MCF 10A (cell line): ENCODE results near the gene CALHM5. TPM values are rescaled to one million over a fixed set of nuclear protein-coding genes. Genes with fewer than 3 reads are reported as not detected.

Source experiments
- BruUV-seq: library from RNA; stranded (reverse); fragments of 400-500 nt; replicated peaks from 2 replicates; lab custom pipeline; 2021; lab: Mats Ljungman, UMichigan
- CTCF ChIA-PET: fragments of 300-600 bp; sonication (Branson Sonifier 250); formaldehyde crosslinking; extraction: SDS; loops from one replicate; lab custom pipeline; 2021; ENCODE audit warnings: antibody characterized with exemption, inconsistent platforms; lab: Yijun Ruan, JAX
- POLR2A ChIA-PET: fragments of 300-600, 350-650 bp; sonication (Branson Sonifier 250); formaldehyde crosslinking; extraction: SDS; loops from one replicate; lab custom pipeline; 2020; ENCODE audit warnings: antibody characterized with exemption, inconsistent platforms; lab: Yijun Ruan, JAX
- DNase-seq: peaks from one replicate; pipeline ENCODE4 v3.0.0-alpha.2; 2018; ENCODE audit not compliant: unreplicated experiment
- H3K27ac Mint-ChIP-seq: one replicate; pipeline ENCODE4 v1.8.0; 2022; ENCODE audit warnings: mild to moderate bottlenecking, low read depth, mixed read lengths; ENCODE audit not compliant: unreplicated experiment
- H3K27me3 Mint-ChIP-seq: one replicate; pipeline ENCODE4 v1.8.0; 2022; ENCODE audit warnings: mixed read lengths; ENCODE audit not compliant: insufficient read depth, unreplicated experiment
- H3K36me3 Mint-ChIP-seq: one replicate; pipeline ENCODE4 v1.8.0; 2022; ENCODE audit warnings: mild to moderate bottlenecking, moderate library complexity, mixed read lengths; ENCODE audit not compliant: insufficient read depth, unreplicated experiment
- H3K4me1 Mint-ChIP-seq: one replicate; pipeline ENCODE4 v1.8.0; 2022; ENCODE audit warnings: mixed read lengths; ENCODE audit not compliant: insufficient read depth, unreplicated experiment
- H3K4me3 Mint-ChIP-seq: one replicate; pipeline ENCODE4 v1.8.0; 2022; ENCODE audit warnings: mild to moderate bottlenecking, moderate library complexity, mixed read lengths; ENCODE audit not compliant: unreplicated experiment
- H3K9me3 Mint-ChIP-seq: one replicate; pipeline ENCODE4 v1.8.0; 2022; ENCODE audit warnings: mixed read lengths; ENCODE audit not compliant: unreplicated experiment
- CTCF ChIP-seq: fragments of 200-600 bp; IDR thresholded peaks from one replicate; pipeline ENCODE4 v1.8.0; 2022; ENCODE audit warnings: antibody characterized with exemption, mild to moderate bottlenecking; ENCODE audit not compliant: unreplicated experiment
- intact Hi-C: fragments of 100-400 bp; cut with micrococcal nuclease; formaldehyde crosslinking; loops from 2 replicates; pipeline ENCODE4 v1.14.1; 2022
- total RNA-seq: library from RNA; stranded (reverse); gene quantifications from 2 replicates; pipeline ENCODE4 v1.2.3, GENCODE V29; 2022

CALHM5 gene
- total RNA-seq, 1 experiment from 2014 or later: not detected

- H3K9me3 Mint-ChIP-seq: no peaks in the 10 kb centered on the region
- BruUV-seq: no TSS peak
- ChIA-PET CTCF (interaction anchor here (0.5 to 3.6 kb wide), 13 partner anchors 15 to 226 kb away, joined by 3 to 24 read pairs (median 4); partner anchors contain the start of gene RWDD1), POLR2A (interaction anchor here (0.6 to 2.3 kb wide), 5 partner anchors 64 to 234 kb away, joined by 3 to 14 read pairs (median 3); partner anchors contain the start of gene TSPYL1)
- no peaks in the 10 kb centered on the region for H3K36me3 Mint-ChIP-seq
- no peak for DNase-seq
- intact Hi-C loops: loop anchor here (5.0 kb wide), 1 partner anchor 226 kb away; no protein-coding TSS in a partner anchor
- H3K27ac Mint-ChIP-seq: no peak overlapping the region
- H3K27me3 Mint-ChIP-seq: no peaks in the 10 kb centered on the region
- no peak for TF ChIP-seq CTCF
- H3K4me3 Mint-ChIP-seq: no peak overlapping the region
- peaks cover 6% of the 10 kb centered on the region for H3K4me1 Mint-ChIP-seq
Measured at GRCh38 chr6:116513224-116513875, 1.9 kb downstream of the CALHM5 start.

- peaks cover 6% of the 10 kb centered on the region for H3K4me1 Mint-ChIP-seq
- H3K4me3 Mint-ChIP-seq: no peak overlapping the region
- no peak overlapping the region for H3K27ac Mint-ChIP-seq
- no peak for TF ChIP-seq CTCF
- BruUV-seq: no TSS peak
- intact Hi-C loops: loop anchor here (5.0 kb wide), 1 partner anchor 227 kb away; no protein-coding TSS in a partner anchor
- no peak for DNase-seq
- H3K27me3 Mint-ChIP-seq: no peaks in the 10 kb centered on the region
- POLR2A ChIA-PET: interaction anchor here (1.0 to 2.3 kb wide), 4 partner anchors 34 to 235 kb away, joined by 3 to 14 read pairs (median 4); partner anchors contain the start of gene TSPYL1
- CTCF ChIA-PET: interaction anchor here (0.5 to 3.6 kb wide), 12 partner anchors 15 to 245 kb away, joined by 3 to 24 read pairs (median 4); partner anchors contain the start of gene RWDD1
- H3K36me3 Mint-ChIP-seq: no peaks in the 10 kb centered on the region
- no peaks in the 10 kb centered on the region for H3K9me3 Mint-ChIP-seq
Measured at GRCh38 chr6:116514111-116514510, 2.7 kb downstream of the CALHM5 start.

GRCh38 chr6:116515141-116515540 is 3.7 kb downstream of the CALHM5 start:
- DNase-seq: no peak
- intact Hi-C loops: no loop called here
- Mint-ChIP-seq H3K4me1 (peaks cover 6% of the 10 kb centered on the region), H3K27me3 (no peaks in the 10 kb centered on the region), H3K4me3 (no peak overlapping the region), H3K27ac (no peak overlapping the region), H3K9me3 (no peaks in the 10 kb centered on the region), H3K36me3 (no peaks in the 10 kb centered on the region)
- TF ChIP-seq CTCF: no peak
- BruUV-seq: no TSS peak
- ChIA-PET CTCF (interaction anchor here (0.6 to 3.6 kb wide), 11 partner anchors 8 to 773 kb away, joined by 3 to 24 read pairs (median 4); no protein-coding TSS in a partner anchor), POLR2A (interaction anchor here (0.6 to 2.3 kb wide), 4 partner anchors 35 to 236 kb away, joined by 3 to 14 read pairs (median 4); partner anchors contain the start of gene TSPYL1)
